ENCODE results near the gene PARS2. TPM values are rescaled to one million over a fixed set of nuclear protein-coding genes. Genes with fewer than 3 reads are reported as not detected.
A peak's percentile ranks its signal among the peaks of the same experiment; 100 is the strongest.

The PARS2 gene
- total and polyA plus RNA-seq, 4 donors: 2.1 to 4.1 (median 3.3) TPM

- Histone ChIP-seq H3K9ac (ENCODE audit: low read depth in 1 of 2, low read length in 2 of 2) (no peak overlapping the region), H3K4me1 (ENCODE audit: control insufficient read depth in 4 of 4, insufficient read depth in 4 of 4, low read length in 3 of 4) (peaks cover 19 to 55% (median 38%) of the 10 kb centered on the region in 4 donors), H3K4me3 (ENCODE audit: low read depth in 1 of 3, low read length in 3 of 3) (no peak overlapping the region), H3K27ac (ENCODE audit: low read depth in 1 of 2, low read length in 2 of 2) (peak overlapping the region; percentile 80 to 86), H3K9me3 (ENCODE audit: control insufficient read depth in 4 of 4, low read length in 3 of 4) (no peaks in the 10 kb centered on the region), H3K36me3 (ENCODE audit: control insufficient read depth in 4 of 4, insufficient read depth in 3 of 4, low read depth in 1 of 4, low read length in 3 of 4) (no peaks in the 10 kb centered on the region), H3K27me3 (ENCODE audit: control insufficient read depth in 4 of 4, insufficient read depth in 4 of 4, low read length in 3 of 4) (no peaks in the 10 kb centered on the region)
- DNase-seq (ENCODE audit: low spot score): no peak
- 40% methylated on average over 4 of the region's 4 CpGs for WGBS
- TF ChIP-seq TAF1 (conservative IDR thresholded peaks at IDR 0.05) (no peak), RXRA (IDR thresholded peaks at IDR 0.05) (peak in 1 of 2 donors; percentile 80), ATF3 (IDR thresholded peaks at IDR 0.05) (peak; percentile 77), HNF4G (IDR thresholded peaks at IDR 0.05) (peak; percentile 69), HNF4A (conservative IDR thresholded peaks at IDR 0.05) (peak; percentile 91 to 94), YY1 (IDR thresholded peaks at IDR 0.05) (peak; percentile 67), SP1 (IDR thresholded peaks at IDR 0.05) (peak; percentile 60), JUND (IDR thresholded peaks at IDR 0.05) (peak; percentile 63 to 85), REST (IDR thresholded peaks at IDR 0.05) (peak; percentile 91)
- TF ChIP-seq, protein P1, sequence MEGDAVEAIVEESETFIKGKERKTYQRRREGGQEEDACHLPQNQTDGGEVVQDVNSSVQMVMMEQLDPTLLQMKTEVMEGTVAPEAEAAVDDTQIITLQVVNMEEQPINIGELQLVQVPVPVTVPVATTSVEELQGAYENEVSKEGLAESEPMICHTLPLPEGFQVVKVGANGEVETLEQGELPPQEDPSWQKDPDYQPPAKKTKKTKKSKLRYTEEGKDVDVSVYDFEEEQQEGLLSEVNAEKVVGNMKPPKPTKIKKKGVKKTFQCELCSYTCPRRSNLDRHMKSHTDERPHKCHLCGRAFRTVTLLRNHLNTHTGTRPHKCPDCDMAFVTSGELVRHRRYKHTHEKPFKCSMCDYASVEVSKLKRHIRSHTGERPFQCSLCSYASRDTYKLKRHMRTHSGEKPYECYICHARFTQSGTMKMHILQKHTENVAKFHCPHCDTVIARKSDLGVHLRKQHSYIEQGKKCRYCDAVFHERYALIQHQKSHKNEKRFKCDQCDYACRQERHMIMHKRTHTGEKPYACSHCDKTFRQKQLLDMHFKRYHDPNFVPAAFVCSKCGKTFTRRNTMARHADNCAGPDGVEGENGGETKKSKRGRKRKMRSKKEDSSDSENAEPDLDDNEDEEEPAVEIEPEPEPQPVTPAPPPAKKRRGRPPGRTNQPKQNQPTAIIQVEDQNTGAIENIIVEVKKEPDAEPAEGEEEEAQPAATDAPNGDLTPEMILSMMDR (IDR thresholded peaks at IDR 0.05; ENCODE audit: low read depth, low read length, missing input control): no peak
Observed at GRCh38 chr1:54803761-54804470, 39.6 kb upstream of the PARS2 start.

DNA sequence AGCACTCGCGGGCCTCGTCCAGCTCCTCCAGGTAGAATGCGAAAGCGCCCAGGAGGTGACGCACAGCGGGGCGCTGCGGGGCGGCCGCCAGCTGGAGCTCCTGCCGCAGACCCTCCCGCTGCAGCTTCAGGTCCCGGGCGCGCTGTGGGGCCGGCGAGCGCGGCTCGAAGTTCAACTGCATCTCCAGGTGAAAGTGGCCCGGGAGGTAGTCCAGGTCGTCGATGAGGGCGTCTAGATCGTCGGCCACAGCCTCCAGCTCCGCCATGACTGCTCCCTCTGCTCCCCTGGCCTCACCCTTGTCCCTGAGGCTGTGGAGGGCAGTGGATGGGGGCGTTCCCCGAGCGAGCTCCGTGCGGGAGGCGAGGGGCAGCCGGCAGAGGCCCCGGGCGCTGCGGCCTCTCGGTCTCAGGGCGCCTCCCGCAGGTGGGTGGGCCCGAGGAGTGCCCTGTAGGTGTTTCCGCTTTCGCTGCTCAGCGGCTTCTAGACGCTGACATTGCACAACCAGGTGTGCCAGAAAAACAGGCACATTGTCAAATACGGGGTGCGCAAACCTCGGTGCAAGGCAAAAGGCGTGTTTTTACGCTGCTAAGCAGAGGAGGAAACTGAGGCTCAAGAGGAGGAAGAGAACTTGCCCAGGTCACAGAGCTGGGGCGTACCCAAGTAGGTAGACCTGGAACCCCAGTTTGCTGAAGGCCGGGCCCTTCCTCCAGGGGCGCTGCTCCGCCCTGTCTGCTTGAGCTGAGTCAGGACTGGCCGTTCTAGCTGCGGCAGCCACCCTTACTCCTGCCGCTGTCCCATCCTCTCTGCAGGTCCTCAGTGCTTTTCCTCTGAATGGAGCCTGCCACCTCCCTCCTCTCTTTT lies 36.8 kb upstream of the PARS2 start, which contains the start of gene TTC22:
TTC22 (minus strand) TSS at position 425 of the 861 bp plus-strand sequence; CDS start at position 265, 160 bp downstream.
- H3K27ac ChIP-seq (ENCODE audit: low read depth in 1 of 2, low read length in 2 of 2): peak within 1 kb of the TSS; percentile 55 to 57
- H3K4me3 ChIP-seq (ENCODE audit: low read depth in 1 of 3, low read length in 3 of 3): peak within 1 kb of the TSS; percentile 58 to 82 (median 70)
- peak within 1 kb of the TSS in 1 of 2 donors; percentile 76 for H3K9ac ChIP-seq (ENCODE audit: low read depth in 1 of 2, low read length in 2 of 2)
- H3K27me3 ChIP-seq (ENCODE audit: control insufficient read depth in 4 of 4, insufficient read depth in 4 of 4, low read length in 3 of 4): no peaks in the 10 kb centered on the region
- TF ChIP-seq MAX (IDR thresholded peaks at IDR 0.05) (no peak), REST (IDR thresholded peaks at IDR 0.05) (no peak), RXRA (IDR thresholded peaks at IDR 0.05) (peak in 1 of 2 donors; percentile 11), SP1 (IDR thresholded peaks at IDR 0.05) (no peak), GABPA (IDR thresholded peaks at IDR 0.05 in 1 of 2, conservative IDR thresholded peaks at IDR 0.05 in 1 of 2) (peak in 1 of 2 donors; percentile 25), EGR1 (IDR thresholded peaks at IDR 0.05; ENCODE audit: low read depth in 2 of 2) (no peak), TAF1 (conservative IDR thresholded peaks at IDR 0.05) (no peak), RAD21 (IDR thresholded peaks at IDR 0.05) (peak; percentile 46 to 55), YY1 (IDR thresholded peaks at IDR 0.05) (peak; percentile 47)
- TF ChIP-seq, protein P1 (IDR thresholded peaks at IDR 0.05; ENCODE audit: low read depth, low read length, missing input control): peak; percentile 33
- H3K4me1 ChIP-seq (ENCODE audit: control insufficient read depth in 4 of 4, insufficient read depth in 4 of 4, low read length in 3 of 4): peaks cover 19 to 49% (median 34%) of the 10 kb centered on the region in 4 donors
- peak; percentile 53 for DNase-seq (ENCODE audit: low spot score)
- no peaks in the 10 kb centered on the region for H3K9me3 ChIP-seq (ENCODE audit: control insufficient read depth in 4 of 4, low read length in 3 of 4)
- WGBS: 3% methylated on average over 58 of the region's 58 CpGs
- H3K36me3 ChIP-seq (ENCODE audit: control insufficient read depth in 4 of 4, insufficient read depth in 3 of 4, low read depth in 1 of 4, low read length in 3 of 4): no peaks in the 10 kb centered on the region

All from liver (tissue), 9 donors.